AG20443 (cell line): ENCODE measurements around the gene TBC1D22A.

Experiments used
- DNase-seq: peaks from one replicate; pipeline ENCODE4 v3.0.0; 2012; ENCODE audit warnings: low spot score, mixed read lengths

TBC1D22A gene

GRCh38 chr22:46958658-46959057 lies 196.2 kb downstream of the TBC1D22A start:
- no peak for DNase-seq

GRCh38 chr22:46959369-46959768 lies 196.9 kb downstream of the TBC1D22A start:
- DNase-seq, result no peak

GRCh38 chr22:46961591-46962295 lies 199.3 kb downstream of the TBC1D22A start:
- DNase-seq, result no peak

- no peak for DNase-seq
Observed at GRCh38 chr22:46962406-46962805, 200.0 kb downstream of the TBC1D22A start.

- no peak for DNase-seq
Observed at GRCh38 chr22:46963672-46964545, 201.5 kb downstream of the TBC1D22A start.

- no peak for DNase-seq
Observed at GRCh38 chr22:46964773-46965550, 202.5 kb downstream of the TBC1D22A start.

- peak; percentile 39 for DNase-seq
Observed at GRCh38 chr22:46965555-46966494, 203.4 kb downstream of the TBC1D22A start.

GRCh38 chr22:46966495-46966845 lies 204.0 kb downstream of the TBC1D22A start:
- DNase-seq, result no peak

GRCh38 chr22:46966846-46967245 lies 204.4 kb downstream of the TBC1D22A start:
- no peak for DNase-seq

GRCh38 chr22:46967445-46968358 lies 205.3 kb downstream of the TBC1D22A start:
- DNase-seq, result no peak

- DNase-seq, result no peak
Observed at GRCh38 chr22:46968359-46968740, 205.9 kb downstream of the TBC1D22A start.

- DNase-seq, result no peak
Observed at GRCh38 chr22:46968848-46969247, 206.4 kb downstream of the TBC1D22A start.

GRCh38 chr22:46969491-46969890 lies 207.0 kb downstream of the TBC1D22A start:
- DNase-seq, result no peak

- no peak for DNase-seq
Observed at GRCh38 chr22:46969961-46970360, 207.5 kb downstream of the TBC1D22A start.

GRCh38 chr22:46970411-46971098 lies 208.1 kb downstream of the TBC1D22A start:
- no peak for DNase-seq

- no peak for DNase-seq
Observed at GRCh38 chr22:46971099-46971763, 208.8 kb downstream of the TBC1D22A start.

GRCh38 chr22:46971764-46972125 lies 209.3 kb downstream of the TBC1D22A start:
- no peak for DNase-seq

GRCh38 chr22:46972256-46972655 lies 209.8 kb downstream of the TBC1D22A start:
- DNase-seq, result no peak
